Activated CD4-positive, alpha-beta memory T cell treated with anti-CD3 and anti-CD28 coated beads for 36 hours (primary cell): ENCODE data around the gene RPL3. TPM values are rescaled to one million over a fixed set of nuclear protein-coding genes. Genes with fewer than 3 reads are reported as not detected.
A peak's percentile ranks its signal among the peaks of the same experiment; 100 is the strongest.

Source experiments
- CTCF ChIA-PET: fragments of 350-600 bp; sonication (Branson Sonifier 250); formaldehyde crosslinking; loops from one replicate; lab custom pipeline; 2021; ENCODE audit warnings: antibody characterized with exemption, inconsistent platforms; lab: Charles Lee
- POLR2A ChIA-PET: fragments of 350-600 bp; sonication (Branson Sonifier 250); formaldehyde crosslinking; loops from one replicate; lab custom pipeline; 2021; ENCODE audit warnings: antibody characterized with exemption; lab: Charles Lee
- DNase-seq: peaks from one replicate; pipeline ENCODE4 v3.0.0-alpha.2; 2020
- H3K27ac Mint-ChIP-seq: one replicate; pipeline ENCODE4 v1.8.0; 2021; ENCODE audit warnings: mixed read lengths
- H3K27me3 Mint-ChIP-seq: one replicate; pipeline ENCODE4 v1.8.0; 2021; ENCODE audit warnings: mixed read lengths
- H3K36me3 Mint-ChIP-seq: one replicate; pipeline ENCODE4 v1.8.0; 2021; ENCODE audit warnings: mixed read lengths
- H3K4me1 Mint-ChIP-seq: one replicate; pipeline ENCODE4 v1.8.0; 2021; ENCODE audit warnings: low read depth, mixed read lengths
- H3K4me3 Mint-ChIP-seq: one replicate; pipeline ENCODE4 v1.8.0; 2021; ENCODE audit warnings: mild to moderate bottlenecking, mixed read lengths
- H3K9me3 Mint-ChIP-seq: one replicate; pipeline ENCODE4 v1.8.0; 2021; ENCODE audit warnings: mixed read lengths
- intact Hi-C: fragments of 100-400 bp; cut with micrococcal nuclease; formaldehyde crosslinking; loops from one replicate; pipeline ENCODE4 v1.15.1; 2023
- total RNA-seq, 2 experiments: library from RNA; stranded (reverse); gene quantifications; one replicate each; pipeline ENCODE4 v1.2.3, GENCODE V29; 2021

Gene RPL3
- 1,000 to 10,000 TPM; 2,986 to 3,013 TPM for total RNA-seq

DNA sequence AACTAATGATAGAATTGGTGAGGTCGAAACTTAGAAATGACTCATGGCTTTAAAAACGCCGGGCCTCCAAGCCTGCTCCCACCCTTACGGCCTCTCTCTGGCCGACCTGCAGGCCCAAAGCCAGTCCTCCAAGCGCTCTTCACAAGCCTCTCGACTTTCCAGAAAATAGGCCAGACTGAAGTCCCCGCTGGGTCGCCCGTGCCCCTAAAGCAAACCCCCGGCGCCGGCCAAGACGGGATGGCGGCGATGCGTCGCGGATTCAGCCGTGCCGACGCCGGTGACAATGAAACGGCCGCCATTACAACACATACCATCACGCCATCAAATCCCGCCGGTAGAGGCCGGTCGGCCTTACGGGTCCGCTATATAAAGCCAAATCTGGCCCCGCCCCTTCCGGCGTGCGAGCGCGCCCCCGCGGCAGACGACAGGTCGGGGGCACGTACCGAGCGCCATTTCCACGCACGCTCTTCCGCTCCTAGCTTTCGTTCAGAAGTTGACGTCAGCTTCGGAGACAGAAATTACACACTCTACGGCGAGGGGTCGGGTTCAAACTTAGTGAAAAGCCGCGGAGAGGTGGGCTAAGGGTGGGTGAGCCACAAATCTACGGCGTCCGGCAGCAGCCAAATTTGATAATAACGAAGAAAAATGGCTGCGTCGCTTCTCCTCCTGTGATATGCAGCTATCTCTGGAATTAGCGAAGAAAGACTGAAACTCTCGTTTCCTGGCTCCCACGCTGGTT lies at the start of gene RPL3:
Gene RPL3 (minus strand): TSS at position 340 of the 739 bp plus-strand sequence. CDS start 26 bp downstream, at position 314.
- CTCF ChIA-PET = interaction anchor here (0.6 to 7.0 kb wide), 13 partner anchors 9 to 607 kb away, joined by 3 to 68 read pairs (median 4); partner anchors contain the start of genes ATF4, CBX7, MIEF1 and TAB1
- Mint-ChIP-seq H3K27me3 (no peaks in the 10 kb centered on the region), H3K9me3 (no peaks in the 10 kb centered on the region), H3K4me3 (peak within 1 kb of the TSS; percentile 100), H3K4me1 (peaks cover 37% of the 10 kb centered on the region), H3K36me3 (peaks cover 51% of the 10 kb centered on the region), H3K27ac (peak within 1 kb of the TSS; percentile 99)
- peak; percentile 97 for DNase-seq
- intact Hi-C loops = loop anchor here (1.0 to 10.0 kb wide), 8 partner anchors 68 to 612 kb away; partner anchors contain the start of genes APOBEC3C, ATF4, CBX7 and GRAP2
- POLR2A ChIA-PET = interaction anchor here (0.6 to 5.3 kb wide), 34 partner anchors 8 to 725 kb away, joined by 3 to 51 read pairs (median 5); partner anchors contain the start of genes ATF4, CBX6, CBX7 and MIEF1

DNA sequence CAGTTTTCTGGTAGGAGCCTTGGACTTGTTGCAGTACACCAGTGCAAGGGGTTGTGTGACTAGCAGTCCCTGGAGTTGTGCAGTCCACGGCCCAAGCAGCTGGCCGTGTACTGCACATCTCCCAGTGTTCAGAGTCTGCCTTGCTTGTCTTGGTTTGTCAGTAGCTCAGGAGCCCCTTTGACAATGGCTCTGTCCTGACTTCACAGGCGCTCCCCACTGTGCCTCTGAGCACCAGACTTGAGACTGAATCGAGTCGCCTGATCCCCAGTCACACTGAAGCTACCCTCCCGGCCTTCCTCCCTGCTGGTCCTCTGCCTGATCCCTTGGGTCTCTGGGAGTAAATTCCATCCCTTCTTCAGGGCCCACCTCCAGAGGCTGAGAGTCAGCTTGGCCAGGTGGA lies 49.8 kb upstream of the RPL3 start:
- H3K27me3 Mint-ChIP-seq = no peaks in the 10 kb centered on the region
- POLR2A ChIA-PET = no interaction called here
- CTCF ChIA-PET = no interaction called here
- H3K4me1 Mint-ChIP-seq = no peaks in the 10 kb centered on the region
- no peak overlapping the region for H3K27ac Mint-ChIP-seq
- intact Hi-C loops = no loop called here
- no peak for DNase-seq
- no peak overlapping the region for H3K4me3 Mint-ChIP-seq
- no peaks in the 10 kb centered on the region for H3K9me3 Mint-ChIP-seq
- H3K36me3 Mint-ChIP-seq = no peaks in the 10 kb centered on the region

DNA sequence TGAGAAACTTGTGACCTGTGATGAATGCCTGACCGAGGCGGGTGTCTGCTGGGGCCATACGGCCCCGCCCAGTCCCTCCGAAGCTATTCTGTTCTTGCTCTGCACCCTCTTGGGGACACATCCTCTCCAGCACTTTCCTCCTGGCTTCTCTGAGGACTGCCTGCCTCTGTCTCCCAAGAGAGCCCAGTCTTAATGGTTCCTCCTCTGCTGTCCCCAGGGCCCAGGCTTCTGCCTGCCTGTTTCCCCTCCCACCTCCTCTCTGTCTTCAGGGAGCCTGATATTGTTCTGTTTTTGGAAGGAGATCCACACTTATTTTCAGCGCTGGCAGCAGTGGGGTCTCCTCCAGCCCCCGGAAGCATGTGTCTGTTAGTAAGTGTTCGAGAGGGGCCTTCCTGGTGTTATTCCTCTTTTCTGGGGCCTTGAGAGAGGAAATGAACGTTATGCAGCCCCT lies 49.1 kb upstream of the RPL3 start:
- no peaks in the 10 kb centered on the region for H3K9me3 Mint-ChIP-seq
- intact Hi-C loops = no loop called here
- H3K4me3 Mint-ChIP-seq = no peak overlapping the region
- DNase-seq = no peak
- ChIA-PET POLR2A (no interaction called here), CTCF (no interaction called here)
- no peaks in the 10 kb centered on the region for H3K36me3 Mint-ChIP-seq
- H3K27ac Mint-ChIP-seq = no peak overlapping the region
- no peaks in the 10 kb centered on the region for H3K27me3 Mint-ChIP-seq
- H3K4me1 Mint-ChIP-seq = no peaks in the 10 kb centered on the region

DNA sequence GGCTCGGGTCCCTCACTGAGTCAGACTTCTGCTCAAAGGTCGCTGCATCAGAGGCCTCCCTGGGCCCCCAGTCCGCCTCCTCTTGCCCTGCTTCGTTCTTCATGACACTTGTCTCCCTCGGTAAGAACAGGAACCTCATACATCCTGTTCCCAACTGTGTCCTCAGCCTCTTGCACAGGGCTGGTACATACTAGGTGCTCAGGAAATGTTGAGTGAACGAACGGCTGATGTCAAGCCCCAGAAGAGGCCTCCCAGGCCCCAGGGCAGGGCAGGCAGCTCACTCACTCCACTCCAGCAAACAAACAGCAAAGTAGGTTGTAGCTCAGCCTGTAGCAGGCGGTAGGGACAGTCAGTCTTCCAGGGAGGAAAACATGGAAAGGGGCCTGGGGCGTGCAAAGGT lies 47.6 kb upstream of the RPL3 start:
- Mint-ChIP-seq H3K27ac (no peak overlapping the region), H3K4me3 (no peak overlapping the region), H3K9me3 (no peaks in the 10 kb centered on the region), H3K27me3 (no peaks in the 10 kb centered on the region), H3K4me1 (no peaks in the 10 kb centered on the region), H3K36me3 (no peaks in the 10 kb centered on the region)
- ChIA-PET POLR2A (interaction anchor here (0.5 kb wide), 1 partner anchor 56 kb away, joined by 3 read pairs; no protein-coding TSS in a partner anchor), CTCF (no interaction called here)
- no peak for DNase-seq
- intact Hi-C loops = no loop called here

DNA sequence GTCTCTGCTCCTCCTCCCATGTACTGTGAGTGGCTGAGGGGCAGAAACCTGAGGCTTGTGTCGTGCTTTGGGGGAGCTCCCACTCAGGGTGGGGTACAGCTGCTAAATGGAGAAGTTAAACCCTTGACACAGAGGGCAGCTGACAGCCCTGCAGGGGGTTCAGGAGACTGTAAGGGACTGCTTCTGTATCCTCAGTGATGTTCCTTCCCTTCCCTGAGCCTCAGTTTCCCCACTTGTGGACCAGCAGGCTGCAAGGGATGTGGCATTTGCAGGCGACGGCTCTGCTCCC lies 46.0 kb upstream of the RPL3 start:
- Mint-ChIP-seq H3K27me3 (no peaks in the 10 kb centered on the region), H3K27ac (no peak overlapping the region), H3K36me3 (no peaks in the 10 kb centered on the region), H3K4me1 (no peaks in the 10 kb centered on the region), H3K9me3 (no peaks in the 10 kb centered on the region), H3K4me3 (no peak overlapping the region)
- intact Hi-C loops = no loop called here
- no peak for DNase-seq
- ChIA-PET CTCF (no interaction called here), POLR2A (no interaction called here)

DNA sequence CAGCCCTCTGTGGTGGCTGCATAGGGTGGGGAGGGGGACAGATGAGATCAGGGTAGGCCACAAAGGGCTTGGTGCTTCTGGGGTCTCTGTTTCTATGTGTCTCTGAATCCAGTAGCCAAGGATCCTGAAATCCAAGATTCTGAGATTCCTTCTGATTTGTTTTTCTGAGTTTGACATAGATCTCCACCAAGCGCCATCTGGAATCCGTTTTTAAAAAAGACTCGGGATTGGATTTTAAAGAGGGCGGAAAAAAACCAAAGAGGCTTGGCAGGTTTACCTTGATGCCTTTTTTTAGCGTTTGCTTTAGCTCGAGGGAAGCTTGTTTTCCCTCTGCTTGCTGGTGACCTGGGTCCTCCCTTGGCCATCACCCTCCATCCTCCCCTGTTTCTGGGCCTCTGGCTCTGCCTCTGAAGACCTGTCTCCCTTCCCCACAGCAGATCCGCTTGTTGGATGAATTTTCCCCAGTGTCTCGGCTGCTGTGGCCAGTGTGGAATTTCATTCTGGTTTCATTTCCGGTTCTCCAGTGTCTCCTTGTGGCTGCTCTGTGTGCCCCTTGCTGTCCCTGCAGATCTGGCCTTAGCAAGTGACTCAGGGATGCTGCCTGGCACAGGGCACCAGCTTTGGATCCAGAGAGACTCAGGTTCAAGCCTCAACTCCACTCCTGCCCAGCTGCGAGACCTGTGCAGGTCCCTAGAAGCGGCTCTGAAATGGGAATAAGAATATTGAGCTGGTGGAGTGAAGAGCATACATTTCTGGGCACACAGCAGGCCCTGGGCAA lies 45.5 kb upstream of the RPL3 start:
- ChIA-PET POLR2A (no interaction called here), CTCF (no interaction called here)
- Mint-ChIP-seq H3K27ac (no peak overlapping the region), H3K9me3 (no peaks in the 10 kb centered on the region), H3K4me3 (no peak overlapping the region), H3K36me3 (no peaks in the 10 kb centered on the region), H3K4me1 (no peaks in the 10 kb centered on the region), H3K27me3 (no peaks in the 10 kb centered on the region)
- DNase-seq = no peak
- intact Hi-C loops = no loop called here

DNA sequence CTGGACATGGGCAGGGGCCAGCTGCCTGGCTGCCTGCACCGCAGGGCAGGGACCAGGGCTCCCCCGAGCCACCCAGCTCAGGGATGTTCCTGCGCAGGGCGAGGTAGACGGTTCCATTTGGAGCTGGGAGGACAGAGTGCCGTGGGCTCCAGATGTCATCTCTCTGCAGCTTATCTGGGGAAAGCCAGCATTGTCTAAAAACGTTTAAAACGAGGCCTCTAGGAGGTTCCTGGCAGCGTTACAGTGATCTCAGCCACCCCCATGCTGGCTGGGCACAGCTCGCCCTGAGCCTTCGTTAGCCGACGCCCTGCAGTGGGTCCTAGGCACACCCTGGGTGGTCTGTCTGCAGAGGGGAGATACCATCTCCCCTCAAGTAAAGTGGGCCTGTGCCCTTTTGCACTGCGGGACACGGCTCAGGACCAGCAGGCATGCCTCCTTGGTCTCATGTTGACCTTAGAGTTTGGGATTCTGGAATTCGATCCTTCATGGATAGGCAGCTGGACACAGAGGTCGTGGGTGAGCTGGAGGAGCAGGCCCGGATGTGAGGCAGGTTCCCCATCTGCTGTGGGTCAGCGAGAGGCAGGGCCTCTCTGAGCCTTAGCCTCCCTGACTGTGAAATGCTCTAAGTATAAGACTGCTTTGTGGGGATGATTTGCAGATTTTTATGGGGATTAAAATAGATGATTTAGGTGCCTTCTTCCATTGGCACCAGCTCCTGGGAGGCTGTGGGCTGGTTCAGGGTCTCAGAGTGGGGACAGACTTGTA lies 44.5 kb upstream of the RPL3 start:
- Mint-ChIP-seq H3K4me3 (no peak overlapping the region), H3K4me1 (no peaks in the 10 kb centered on the region), H3K27ac (no peak overlapping the region), H3K9me3 (no peaks in the 10 kb centered on the region), H3K36me3 (no peaks in the 10 kb centered on the region), H3K27me3 (no peaks in the 10 kb centered on the region)
- ChIA-PET CTCF (no interaction called here), POLR2A (no interaction called here)
- no peak for DNase-seq
- intact Hi-C loops = no loop called here

DNA sequence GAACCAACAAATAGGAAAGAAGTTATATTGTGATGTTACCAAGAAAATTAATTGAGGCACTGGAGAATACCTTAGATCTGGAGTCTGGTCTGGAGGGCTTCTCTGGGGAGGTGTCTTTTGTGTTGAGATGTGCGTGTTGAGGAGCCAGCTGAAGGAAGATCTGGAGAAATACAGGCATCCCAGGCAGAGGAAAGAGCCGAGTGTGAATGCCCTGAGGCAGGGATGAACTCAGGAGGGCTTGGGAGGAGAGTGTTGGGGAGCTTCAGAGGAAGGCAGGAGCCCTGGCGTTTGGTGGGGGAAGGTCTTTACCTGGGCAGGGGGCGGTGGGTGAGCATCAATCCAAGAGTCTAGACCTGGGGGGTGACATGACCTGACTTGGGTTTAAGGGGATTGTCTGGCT lies 43.5 kb upstream of the RPL3 start:
- ChIA-PET POLR2A (no interaction called here), CTCF (no interaction called here)
- Mint-ChIP-seq H3K27ac (no peak overlapping the region), H3K4me3 (no peak overlapping the region), H3K4me1 (no peaks in the 10 kb centered on the region), H3K9me3 (no peaks in the 10 kb centered on the region), H3K36me3 (no peaks in the 10 kb centered on the region), H3K27me3 (no peaks in the 10 kb centered on the region)
- DNase-seq = no peak
- intact Hi-C loops = no loop called here

DNA sequence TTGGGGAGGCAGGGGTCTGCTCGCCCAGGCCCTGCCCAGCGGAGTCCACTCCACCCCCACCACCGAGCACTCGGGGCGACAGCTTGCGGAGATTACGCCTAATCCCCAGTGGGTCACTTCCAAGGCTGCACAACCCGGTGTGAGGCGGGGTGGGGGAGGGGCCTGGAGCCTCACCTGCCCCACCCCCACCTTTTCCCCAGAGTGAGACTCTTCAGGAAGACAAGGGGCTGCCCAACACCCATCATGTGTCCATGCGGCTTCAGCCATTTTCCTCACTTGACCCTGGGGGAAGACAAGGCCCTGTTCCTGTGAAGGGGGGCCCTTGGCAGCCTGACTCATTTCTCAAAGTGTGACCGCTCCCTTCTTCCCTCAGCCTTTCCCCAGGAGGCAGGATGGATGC lies 42.8 kb upstream of the RPL3 start:
- Mint-ChIP-seq H3K4me3 (no peak overlapping the region), H3K36me3 (no peaks in the 10 kb centered on the region), H3K27me3 (no peaks in the 10 kb centered on the region), H3K27ac (no peak overlapping the region), H3K4me1 (no peaks in the 10 kb centered on the region), H3K9me3 (no peaks in the 10 kb centered on the region)
- intact Hi-C loops = no loop called here
- ChIA-PET CTCF (interaction anchor here (0.7 kb wide), 2 partner anchors 152 to 167 kb away, joined by 4 read pairs; no protein-coding TSS in a partner anchor), POLR2A (no interaction called here)
- DNase-seq = no peak

DNA sequence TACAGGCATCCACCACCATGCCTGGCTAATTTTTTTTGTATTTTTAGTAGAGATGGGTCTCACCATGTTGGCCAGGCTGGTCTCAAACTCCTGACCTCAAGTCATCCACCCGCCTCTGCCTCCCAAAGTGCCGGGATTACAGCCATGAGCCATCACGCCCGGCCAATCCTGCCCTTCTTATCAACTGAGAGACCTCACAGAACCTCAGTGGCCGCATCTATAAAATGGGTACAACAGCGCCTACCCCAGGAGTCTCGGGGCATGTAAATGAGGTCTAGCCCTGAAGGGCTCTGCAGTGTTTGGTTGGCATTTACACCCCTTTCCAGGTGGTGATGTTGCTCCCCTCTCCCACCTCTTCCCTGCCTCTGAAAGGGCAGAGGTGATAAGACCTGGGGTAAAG lies 42.1 kb upstream of the RPL3 start:
- no peak for DNase-seq
- no peaks in the 10 kb centered on the region for H3K27me3 Mint-ChIP-seq
- H3K4me1 Mint-ChIP-seq = no peaks in the 10 kb centered on the region
- no peaks in the 10 kb centered on the region for H3K36me3 Mint-ChIP-seq
- H3K27ac Mint-ChIP-seq = no peak overlapping the region
- H3K9me3 Mint-ChIP-seq = no peaks in the 10 kb centered on the region
- ChIA-PET CTCF (no interaction called here), POLR2A (no interaction called here)
- no peak overlapping the region for H3K4me3 Mint-ChIP-seq
- intact Hi-C loops = no loop called here

DNA sequence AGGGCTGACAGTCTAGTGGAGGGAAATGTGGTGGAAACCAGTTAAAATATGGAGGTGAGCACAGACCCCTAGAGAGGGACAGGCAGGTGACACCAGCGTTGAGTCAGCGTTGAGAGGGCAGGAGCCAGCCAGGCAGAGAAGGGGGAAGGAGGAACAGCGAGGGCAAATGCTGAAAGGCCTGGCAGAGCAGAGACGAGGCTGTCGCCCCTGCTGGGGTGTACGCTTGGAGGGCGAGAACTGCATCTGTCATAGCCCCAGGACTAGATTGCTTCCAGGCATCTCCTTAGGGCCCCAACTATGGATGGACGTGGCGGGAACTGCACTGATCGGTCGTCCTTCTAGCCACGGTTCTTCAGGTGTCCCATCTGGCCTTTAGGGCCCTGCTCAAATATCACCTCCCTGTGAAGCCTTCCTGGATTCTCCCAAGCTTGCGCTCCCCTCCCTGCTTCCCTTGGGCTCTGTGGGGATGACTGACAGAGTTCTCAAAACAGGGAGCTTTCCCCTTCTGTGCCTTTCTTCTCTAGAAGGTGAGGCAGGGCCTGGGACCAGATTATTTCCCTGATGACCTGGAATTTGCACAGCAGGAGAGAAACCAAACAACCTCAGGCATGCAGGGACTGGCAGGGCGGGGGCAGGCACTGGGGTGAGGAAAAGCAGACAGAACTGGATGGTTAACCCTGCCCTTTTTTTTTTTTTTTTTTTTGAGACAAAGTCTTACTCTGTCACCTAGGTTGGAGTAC lies 41.4 kb upstream of the RPL3 start:
- DNase-seq = no peak
- Mint-ChIP-seq H3K27ac (no peak overlapping the region), H3K36me3 (no peaks in the 10 kb centered on the region), H3K4me1 (no peaks in the 10 kb centered on the region), H3K4me3 (no peak overlapping the region), H3K9me3 (no peaks in the 10 kb centered on the region), H3K27me3 (no peaks in the 10 kb centered on the region)
- intact Hi-C loops = no loop called here
- CTCF ChIA-PET = no interaction called here
- POLR2A ChIA-PET = no interaction called here
